ENCODE measurements around the gene EBNA1BP2.

Gene EBNA1BP2

DNA sequence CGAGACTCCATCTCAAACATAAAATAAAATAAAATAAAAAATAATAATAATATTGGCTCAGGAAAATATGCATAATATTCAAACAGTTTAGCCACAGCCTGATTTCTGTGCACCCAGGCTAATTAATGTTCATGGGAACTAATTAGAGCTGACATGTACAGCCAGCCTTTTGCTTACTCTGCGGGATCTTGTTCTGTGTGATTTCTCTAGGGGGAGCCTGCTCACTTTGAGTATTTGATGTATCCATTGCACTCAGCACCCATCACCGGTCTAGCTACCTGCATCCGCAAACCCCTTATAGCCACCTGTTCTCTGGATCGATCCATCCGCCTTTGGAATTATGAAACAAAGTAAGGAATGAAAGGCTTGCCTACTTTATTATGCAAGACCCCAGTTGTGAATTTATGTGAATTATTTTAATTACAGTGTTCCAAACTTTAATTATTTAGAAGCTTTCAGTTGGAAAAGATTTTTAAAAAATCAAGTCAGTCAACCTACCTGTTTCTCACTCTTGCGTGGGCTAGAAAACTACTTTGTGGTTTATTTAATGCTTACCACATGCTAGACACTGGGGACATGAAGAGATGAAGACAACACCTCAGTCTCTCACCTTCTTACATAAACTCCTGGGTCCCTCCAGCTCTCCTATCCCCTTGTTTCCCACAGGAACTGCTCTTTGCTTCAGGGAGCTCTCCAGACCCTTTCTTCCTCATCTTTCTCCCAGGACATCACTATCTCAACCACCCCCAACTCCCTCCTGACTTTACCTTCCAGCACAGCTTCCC is 25.4 kb upstream of the EBNA1BP2 start:
- no peaks in the 10 kb centered on the region for H3K36me3 ChIP-seq (ENCODE audit: insufficient read depth, low read length)
- no peak overlapping the region for H3K9ac ChIP-seq (ENCODE audit: low read depth, low read length)
- H3K9me3 ChIP-seq (ENCODE audit: control insufficient read depth, insufficient read depth, low read length), result no peaks in the 10 kb centered on the region; the same call in none of the 2 replicates
- 0 out of 2 replicates have a peak, but pooled peaks cover 6% of the 10 kb centered on the region for H3K4me1 ChIP-seq (ENCODE audit: insufficient read depth, low read length)

DNA sequence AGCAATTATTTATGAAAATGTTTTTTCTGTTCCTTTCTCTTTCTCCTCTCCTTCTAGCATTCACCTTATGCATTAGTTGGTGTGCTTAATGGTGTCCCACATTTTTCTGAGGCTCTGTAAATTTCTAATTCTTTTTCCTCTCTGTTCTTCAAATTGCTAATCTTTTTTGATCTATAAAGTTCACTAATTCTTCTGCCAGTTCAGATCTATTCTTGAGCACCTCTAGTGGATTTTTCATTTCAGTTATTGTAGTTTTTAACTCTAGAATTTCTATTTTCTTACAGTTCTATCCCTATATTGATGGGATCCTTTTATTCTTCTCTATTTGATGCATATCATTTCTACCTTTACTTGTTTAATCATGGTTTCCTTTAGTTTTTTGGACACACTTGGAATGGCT is 22.4 kb upstream of the EBNA1BP2 start:
- no peak overlapping the region for H3K9ac ChIP-seq (ENCODE audit: low read depth, low read length)
- H3K9me3 ChIP-seq (ENCODE audit: control insufficient read depth, insufficient read depth, low read length), result no peaks in the 10 kb centered on the region; the same call in none of the 2 replicates
- H3K36me3 ChIP-seq (ENCODE audit: insufficient read depth, low read length), result no peaks in the 10 kb centered on the region

DNA sequence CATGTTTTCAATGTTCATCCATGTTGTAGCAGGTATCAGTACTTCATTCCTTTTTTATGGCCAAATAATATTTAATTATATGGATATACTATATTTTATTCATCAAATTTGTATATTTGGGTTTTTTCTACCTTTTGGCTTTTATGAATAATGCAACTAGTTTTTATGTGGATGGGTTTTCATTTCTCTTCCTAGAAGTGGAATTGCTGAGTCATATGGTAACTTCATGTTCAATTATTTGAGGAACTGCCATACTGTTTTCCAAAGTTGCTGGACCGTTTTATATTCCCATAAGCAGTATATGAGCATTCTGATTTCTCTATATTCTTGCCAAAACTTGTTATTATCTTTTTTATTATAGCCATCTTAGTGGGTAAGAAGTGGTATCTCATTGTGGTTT is 16.0 kb upstream of the EBNA1BP2 start:
- Histone ChIP-seq H3K9ac (ENCODE audit: low read depth, low read length) (no peak overlapping the region), H3K9me3 (ENCODE audit: control insufficient read depth, insufficient read depth, low read length) (no peaks in the 10 kb centered on the region; the same call in 1 of the 2 replicates), H3K4me1 (ENCODE audit: insufficient read depth, low read length) (no peaks in the 10 kb centered on the region), H3K36me3 (ENCODE audit: insufficient read depth, low read length) (no peaks in the 10 kb centered on the region)

More for the DNA sequence above, 22.4 kb upstream of the EBNA1BP2 start:
- H3K4me1 ChIP-seq (ENCODE audit: insufficient read depth, low read length), result 0 out of 2 replicates have a peak, but pooled peaks cover 6% of the 10 kb centered on the region

DNA sequence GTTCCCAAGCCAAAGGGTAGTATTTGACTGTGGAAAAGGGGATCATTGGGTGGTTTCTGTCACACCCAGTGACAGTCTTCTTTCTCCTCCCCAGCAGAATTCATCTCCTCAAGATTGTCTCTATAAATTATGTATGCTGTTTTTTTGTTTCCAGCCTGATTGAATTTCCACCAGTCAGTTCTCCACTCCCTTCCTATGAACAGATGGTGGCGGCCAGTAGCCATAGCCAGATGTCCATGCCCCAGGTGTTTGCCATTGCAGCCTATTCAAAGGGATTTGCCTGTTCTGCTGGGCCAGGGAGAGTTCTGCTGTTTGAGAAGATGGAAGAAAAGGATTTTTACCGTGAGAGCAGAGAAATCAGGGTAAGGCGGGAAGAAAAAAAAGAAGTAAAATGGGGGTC is 12.9 kb upstream of the EBNA1BP2 start:
- no peaks in the 10 kb centered on the region for H3K9me3 ChIP-seq (ENCODE audit: control insufficient read depth, insufficient read depth, low read length)
- H3K36me3 ChIP-seq (ENCODE audit: insufficient read depth, low read length), result no peaks in the 10 kb centered on the region
- no peak overlapping the region for H3K9ac ChIP-seq (ENCODE audit: low read depth, low read length)
- 0 out of 2 replicates have a peak, but pooled peaks cover 3% of the 10 kb centered on the region for H3K4me1 ChIP-seq (ENCODE audit: insufficient read depth, low read length)

DNA sequence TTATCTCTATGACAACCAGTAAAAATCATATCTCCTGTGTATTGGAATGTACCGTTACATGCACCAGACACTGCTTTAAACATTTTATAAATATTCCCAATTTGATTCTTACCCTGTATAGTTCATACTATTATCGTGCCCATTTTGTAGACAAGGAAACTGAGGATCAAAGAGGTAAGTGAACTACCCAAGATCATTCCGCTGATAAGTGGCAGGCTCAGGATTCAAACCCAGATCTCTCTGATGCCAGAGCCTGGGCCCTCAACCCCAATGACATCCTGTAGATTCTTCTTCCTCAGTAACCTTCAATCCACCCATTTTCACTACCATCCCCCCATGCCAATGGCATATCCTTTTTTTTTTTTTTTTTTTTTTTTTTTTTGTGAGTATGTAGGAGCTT is 12.3 kb upstream of the EBNA1BP2 start:
- Histone ChIP-seq H3K36me3 (ENCODE audit: insufficient read depth, low read length) (no peaks in the 10 kb centered on the region), H3K9ac (ENCODE audit: low read depth, low read length) (no peak overlapping the region), H3K9me3 (ENCODE audit: control insufficient read depth, insufficient read depth, low read length) (no peaks in the 10 kb centered on the region), H3K4me1 (ENCODE audit: insufficient read depth, low read length) (0 out of 2 replicates have a peak, but pooled peaks cover 3% of the 10 kb centered on the region)

DNA sequence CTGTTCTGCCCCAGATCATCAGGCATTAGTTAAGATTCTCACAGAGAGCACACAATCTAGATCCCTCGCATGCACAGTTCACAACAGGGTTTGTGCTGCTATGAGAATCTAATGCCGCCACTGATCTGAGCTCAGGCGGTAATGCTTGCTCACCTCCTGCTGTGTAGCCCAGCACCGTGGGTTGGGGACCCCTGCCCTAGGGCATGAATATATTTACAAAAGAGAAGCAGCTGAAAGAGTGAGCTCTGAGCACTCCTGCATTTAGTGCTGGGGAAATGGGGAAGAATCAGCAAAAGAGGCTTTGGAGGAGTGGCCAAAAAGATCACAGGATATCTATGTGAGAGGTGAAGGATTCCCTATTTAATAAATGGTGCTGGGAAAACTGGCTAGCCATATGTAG is 5.6 kb upstream of the EBNA1BP2 start:
- no peak overlapping the region for H3K9ac ChIP-seq (ENCODE audit: low read depth, low read length)
- H3K4me1 ChIP-seq (ENCODE audit: insufficient read depth, low read length), result peaks cover 14% of the 10 kb centered on the region
- H3K36me3 ChIP-seq (ENCODE audit: insufficient read depth, low read length), result no peaks in the 10 kb centered on the region
- no peaks in the 10 kb centered on the region for H3K9me3 ChIP-seq (ENCODE audit: control insufficient read depth, insufficient read depth, low read length)

DNA sequence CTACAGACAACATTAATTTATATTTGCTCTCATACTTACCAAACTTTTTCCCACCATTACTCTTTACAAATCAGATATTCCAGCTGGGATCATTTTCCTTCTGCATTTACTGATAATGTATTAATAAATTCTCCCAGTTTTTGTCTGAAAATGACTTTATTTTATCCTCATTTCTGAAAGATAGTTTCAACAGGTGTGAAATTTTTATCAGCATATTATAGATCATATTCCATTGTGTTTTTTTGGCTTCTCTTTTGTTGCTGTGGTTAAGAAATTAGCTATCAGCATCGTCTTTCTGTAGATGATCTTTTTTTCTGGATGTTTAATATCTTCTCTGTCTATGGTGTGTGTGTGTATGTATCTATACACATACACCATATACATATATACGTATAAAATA is 2.8 kb upstream of the EBNA1BP2 start:
- Histone ChIP-seq H3K36me3 (ENCODE audit: insufficient read depth, low read length) (no peaks in the 10 kb centered on the region; the same call in 1 of the 2 replicates), H3K4me1 (ENCODE audit: insufficient read depth, low read length) (peaks cover 11% of the 10 kb centered on the region), H3K9me3 (ENCODE audit: control insufficient read depth, insufficient read depth, low read length) (no peaks in the 10 kb centered on the region), H3K9ac (ENCODE audit: low read depth, low read length) (no peak overlapping the region)

DNA sequence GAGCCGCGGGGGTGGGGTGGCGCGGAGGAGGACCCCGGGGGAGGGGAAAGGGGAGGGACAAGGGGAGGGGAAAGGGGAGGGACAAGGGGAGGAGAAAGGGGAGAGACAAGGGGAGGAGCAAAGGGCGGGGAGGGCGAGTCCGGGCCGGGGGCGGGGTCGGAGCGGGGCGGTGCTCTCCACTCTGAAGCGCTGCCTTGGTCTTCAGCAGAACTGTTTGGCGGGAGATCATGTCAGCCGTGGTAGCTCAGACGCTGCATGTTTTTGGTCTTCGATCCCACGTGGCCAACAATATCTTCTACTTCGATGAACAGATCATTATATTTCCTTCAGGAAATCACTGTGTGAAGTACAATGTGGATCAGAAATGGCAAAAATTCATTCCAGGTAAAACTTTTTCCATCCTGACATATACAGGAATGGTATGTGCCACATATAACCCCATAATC is 460 bp upstream of the EBNA1BP2 start:
- H3K36me3 ChIP-seq (ENCODE audit: insufficient read depth, low read length), result peaks cover 10% of the 10 kb centered on the region
- peak overlapping the region; percentile 72; the same call in 1 of the 2 replicates for H3K9ac ChIP-seq (ENCODE audit: low read depth, low read length)
- H3K4me1 ChIP-seq (ENCODE audit: insufficient read depth, low read length), result peaks cover 8% of the 10 kb centered on the region
- no peaks in the 10 kb centered on the region for H3K9me3 ChIP-seq (ENCODE audit: control insufficient read depth, insufficient read depth, low read length)

DNA sequence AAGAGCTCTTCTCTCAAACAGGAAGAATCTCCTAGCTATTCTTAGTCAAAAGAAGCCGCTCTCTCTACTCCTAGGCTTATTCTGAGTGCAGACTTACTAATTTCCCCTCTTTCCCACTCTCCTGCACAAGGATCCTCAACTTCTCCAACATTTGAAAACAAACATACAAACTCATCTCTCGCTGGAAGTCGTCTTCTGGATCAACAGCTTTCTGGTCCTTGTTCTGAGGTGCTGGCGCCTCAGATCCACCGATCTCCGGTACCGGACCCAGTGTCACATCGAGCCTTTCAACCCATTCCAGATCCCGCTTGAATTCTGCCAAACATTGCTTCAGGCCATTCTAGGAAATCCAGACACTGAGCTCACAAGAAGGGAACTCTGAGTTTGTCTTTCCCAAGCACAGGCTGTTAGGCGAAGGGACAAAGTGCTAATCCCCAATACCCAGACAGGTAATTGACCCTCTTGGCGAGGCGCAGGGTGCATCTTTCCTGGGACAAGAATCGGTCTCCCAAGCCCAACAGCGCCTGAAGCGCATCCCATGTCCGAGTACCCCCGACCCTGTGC is 696 bp downstream of the EBNA1BP2 start:
- H3K4me1 ChIP-seq (ENCODE audit: insufficient read depth, low read length), result no peaks in the 10 kb centered on the region
- H3K36me3 ChIP-seq (ENCODE audit: insufficient read depth, low read length), result peaks cover 11% of the 10 kb centered on the region
- peak overlapping the region; percentile 72 for H3K9ac ChIP-seq (ENCODE audit: low read depth, low read length)
- no peaks in the 10 kb centered on the region for H3K9me3 ChIP-seq (ENCODE audit: control insufficient read depth, insufficient read depth, low read length)

DNA sequence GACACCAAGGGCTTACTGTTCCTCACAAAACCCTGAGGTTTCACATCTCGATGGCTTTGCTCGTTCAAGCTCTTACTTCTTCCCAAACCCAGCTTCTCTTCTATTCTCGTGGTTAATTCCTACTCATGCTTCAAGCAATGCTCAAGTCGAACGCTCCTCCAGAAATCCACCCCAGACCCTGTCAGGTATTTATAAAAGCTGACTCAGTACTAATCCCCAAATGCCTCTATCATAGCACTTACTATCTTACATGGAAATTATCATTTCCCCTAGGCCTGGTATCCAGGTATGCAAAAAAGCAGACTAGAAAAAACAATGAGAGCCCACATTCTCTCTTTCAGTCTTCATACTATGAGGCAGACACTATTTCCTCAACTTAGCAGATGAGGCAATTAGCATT is 6.3 kb downstream of the EBNA1BP2 start:
- Histone ChIP-seq H3K36me3 (ENCODE audit: insufficient read depth, low read length) (peaks cover 15% of the 10 kb centered on the region), H3K9me3 (ENCODE audit: control insufficient read depth, insufficient read depth, low read length) (no peaks in the 10 kb centered on the region), H3K4me1 (ENCODE audit: insufficient read depth, low read length) (no peaks in the 10 kb centered on the region), H3K9ac (ENCODE audit: low read depth, low read length) (no peak overlapping the region)

DNA sequence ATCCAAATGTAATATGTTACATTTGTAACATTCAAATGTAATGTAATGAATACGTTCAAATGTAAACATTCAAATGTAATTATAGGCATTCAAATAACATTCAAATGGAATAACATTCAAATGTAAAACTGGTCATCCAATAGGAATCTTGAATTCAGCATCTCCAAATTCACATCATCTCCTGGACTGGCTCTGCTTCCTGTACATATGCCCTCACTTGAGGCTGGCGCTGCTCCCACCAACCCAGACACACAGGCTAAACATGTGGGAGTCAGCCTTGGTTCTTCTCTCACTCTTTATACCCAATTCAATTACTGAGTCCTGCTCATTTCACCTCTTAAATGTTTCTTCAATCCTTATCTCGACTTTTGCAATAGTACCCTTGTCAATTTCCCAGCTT is 6.9 kb downstream of the EBNA1BP2 start:
- Histone ChIP-seq H3K36me3 (ENCODE audit: insufficient read depth, low read length) (peaks cover 15% of the 10 kb centered on the region), H3K9me3 (ENCODE audit: control insufficient read depth, insufficient read depth, low read length) (no peaks in the 10 kb centered on the region), H3K9ac (ENCODE audit: low read depth, low read length) (no peak overlapping the region), H3K4me1 (ENCODE audit: insufficient read depth, low read length) (no peaks in the 10 kb centered on the region)

DNA sequence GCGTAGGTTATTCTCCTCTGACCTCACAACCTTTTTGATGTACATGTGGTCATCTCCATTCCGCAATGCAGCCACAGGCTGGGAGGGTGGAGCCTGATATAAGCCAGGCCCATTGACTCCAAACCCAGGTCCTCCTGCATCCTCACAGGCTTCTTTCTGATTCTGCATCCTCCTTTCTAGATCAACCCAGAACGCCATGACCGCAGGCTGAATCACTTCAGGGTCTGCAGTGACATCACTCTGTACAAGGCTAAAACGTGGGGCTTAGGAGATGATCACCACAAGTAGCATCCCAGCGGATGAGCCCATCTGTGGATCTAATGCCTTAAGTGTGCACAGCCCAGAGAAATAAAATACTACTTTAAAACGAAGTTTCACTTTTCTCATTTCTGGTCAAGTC is 16.1 kb downstream of the EBNA1BP2 start:
- no peak overlapping the region for H3K9ac ChIP-seq (ENCODE audit: low read depth, low read length)
- no peaks in the 10 kb centered on the region for H3K36me3 ChIP-seq (ENCODE audit: insufficient read depth, low read length)
- no peaks in the 10 kb centered on the region for H3K9me3 ChIP-seq (ENCODE audit: control insufficient read depth, insufficient read depth, low read length)
- peaks cover 9% of the 10 kb centered on the region; the same call in 1 of the 2 replicates for H3K4me1 ChIP-seq (ENCODE audit: insufficient read depth, low read length)

DNA sequence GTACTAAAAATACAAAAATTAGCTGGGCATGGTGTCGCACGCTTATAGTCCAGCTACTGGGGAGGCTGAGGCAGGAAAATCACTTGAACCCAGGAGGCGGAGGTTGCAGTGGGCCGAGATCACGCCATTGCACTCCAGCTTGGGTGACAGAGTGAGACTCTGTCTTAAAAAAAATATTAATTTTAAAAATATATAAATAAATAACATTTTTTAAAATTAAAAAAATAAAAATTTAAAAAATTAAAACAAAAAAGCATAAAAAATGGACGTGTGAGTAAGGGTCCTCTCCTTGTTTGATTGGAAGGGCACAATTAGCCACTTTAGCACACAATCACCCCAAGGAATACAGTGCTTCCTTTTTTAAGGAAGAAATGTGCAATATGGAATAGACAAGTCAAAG is 18.6 kb downstream of the EBNA1BP2 start:
- H3K9ac ChIP-seq (ENCODE audit: low read depth, low read length), result no peak overlapping the region

DNA sequence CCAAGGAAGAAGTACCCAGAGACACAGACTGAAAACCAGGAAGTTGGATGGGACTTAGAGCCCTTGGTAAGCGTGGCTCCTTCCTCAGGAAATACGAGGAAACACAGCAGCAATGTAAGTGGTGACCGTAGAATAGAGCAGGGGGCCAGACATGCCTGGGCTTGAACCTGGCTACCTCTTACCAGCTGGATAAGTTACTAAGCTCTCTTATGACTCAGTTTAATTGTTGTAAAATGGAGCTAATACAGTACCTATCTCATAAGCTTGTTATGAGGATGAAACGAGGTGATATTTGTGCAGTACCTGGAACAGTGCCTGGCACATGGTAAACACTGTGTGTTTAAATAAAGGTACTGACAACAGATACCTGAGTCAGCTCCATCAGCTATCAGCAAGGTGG is 19.2 kb downstream of the EBNA1BP2 start:
- H3K4me1 ChIP-seq (ENCODE audit: insufficient read depth, low read length), result peaks cover 20% of the 10 kb centered on the region
- H3K36me3 ChIP-seq (ENCODE audit: insufficient read depth, low read length), result no peaks in the 10 kb centered on the region
- no peak overlapping the region for H3K9ac ChIP-seq (ENCODE audit: low read depth, low read length)
- no peaks in the 10 kb centered on the region for H3K9me3 ChIP-seq (ENCODE audit: control insufficient read depth, insufficient read depth, low read length)

More for the DNA sequence above, 18.6 kb downstream of the EBNA1BP2 start:
- Histone ChIP-seq H3K9me3 (ENCODE audit: control insufficient read depth, insufficient read depth, low read length) (no peaks in the 10 kb centered on the region), H3K4me1 (ENCODE audit: insufficient read depth, low read length) (peaks cover 17% of the 10 kb centered on the region), H3K36me3 (ENCODE audit: insufficient read depth, low read length) (no peaks in the 10 kb centered on the region)

DNA sequence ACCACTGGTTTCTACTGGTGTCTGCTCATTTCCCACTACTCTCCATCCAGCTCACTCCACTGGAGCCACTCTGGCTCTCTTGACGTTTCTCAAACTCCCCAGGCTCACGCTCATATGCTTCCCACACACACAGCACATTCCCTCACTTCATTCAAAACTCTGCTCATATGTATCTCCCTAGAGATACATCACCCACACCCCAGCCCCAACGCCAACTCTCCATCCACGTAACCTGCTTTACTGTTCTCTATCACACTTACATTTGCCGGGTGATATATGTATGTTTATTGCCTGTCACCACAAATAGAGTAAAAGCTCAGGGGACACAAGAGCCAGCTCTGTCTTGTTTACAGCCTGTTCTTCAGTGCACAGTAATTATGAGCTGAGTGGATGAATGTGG is 22.2 kb downstream of the EBNA1BP2 start:
- Histone ChIP-seq H3K4me1 (ENCODE audit: insufficient read depth, low read length) (peaks cover 20% of the 10 kb centered on the region), H3K36me3 (ENCODE audit: insufficient read depth, low read length) (no peaks in the 10 kb centered on the region), H3K9me3 (ENCODE audit: control insufficient read depth, insufficient read depth, low read length) (no peaks in the 10 kb centered on the region), H3K9ac (ENCODE audit: low read depth, low read length) (no peak overlapping the region)

All from ES-I3 (cell line).